ENCODE results near the gene FAR1.

DNA sequence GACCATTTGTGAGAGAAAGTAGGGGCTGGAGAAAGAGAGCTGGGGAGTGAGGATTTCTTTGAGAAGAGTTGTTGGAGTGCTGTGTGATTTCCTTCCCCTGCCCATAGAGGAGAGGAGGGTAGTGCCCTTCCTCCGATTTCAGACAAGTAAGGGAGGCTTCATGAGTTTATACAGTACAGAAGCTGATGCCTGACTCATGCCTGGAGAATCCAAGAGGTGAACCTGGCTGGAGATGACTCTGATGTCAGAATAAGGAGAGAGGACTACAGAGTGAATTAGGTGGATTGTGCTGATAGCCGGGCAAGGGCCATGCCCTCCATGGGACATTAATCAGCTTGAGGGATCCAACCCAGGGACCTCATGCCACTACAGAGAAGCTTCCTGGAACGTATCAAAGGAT is 91.6 kb downstream of the FAR1 start:
- TF ChIP-seq CREB1 (IDR thresholded peaks at IDR 0.05; ENCODE audit: low read depth) (no peak), TAF1 (IDR thresholded peaks at IDR 0.05; ENCODE audit: low read depth) (no peak), REST (IDR thresholded peaks at IDR 0.05; ENCODE audit: low read depth) (no peak), TEAD4 (IDR thresholded peaks at IDR 0.05) (no peak), EP300 (IDR thresholded peaks at IDR 0.05; ENCODE audit: borderline replicate concordance) (no peak), YY1 (IDR thresholded peaks at IDR 0.05; ENCODE audit: low read depth) (no peak), RAD21 (IDR thresholded peaks at IDR 0.05; ENCODE audit: low read depth) (no peak), EGR1 (IDR thresholded peaks at IDR 0.05) (no peak), CEBPB (IDR thresholded peaks at IDR 0.05) (no peak), NFIC (IDR thresholded peaks at IDR 0.05) (no peak), TCF12 (IDR thresholded peaks at IDR 0.05; ENCODE audit: low read depth) (no peak), FOXM1 (IDR thresholded peaks at IDR 0.05; ENCODE audit: borderline replicate concordance, low read depth) (no peak)
